C4-2B (cell line): ENCODE data around the gene KIF13A.

Experiments
- CTCF ChIP-seq: fragments of 450-650 bp; conservative IDR thresholded peaks from 2 replicates; pipeline ENCODE4 v1.5.1; 2017; ENCODE audit warnings: mild to moderate bottlenecking
- ZFX ChIP-seq: fragments of 450-650 bp; IDR thresholded peaks from 2 replicates; pipeline ENCODE4 v1.6.1; 2017

DNA sequence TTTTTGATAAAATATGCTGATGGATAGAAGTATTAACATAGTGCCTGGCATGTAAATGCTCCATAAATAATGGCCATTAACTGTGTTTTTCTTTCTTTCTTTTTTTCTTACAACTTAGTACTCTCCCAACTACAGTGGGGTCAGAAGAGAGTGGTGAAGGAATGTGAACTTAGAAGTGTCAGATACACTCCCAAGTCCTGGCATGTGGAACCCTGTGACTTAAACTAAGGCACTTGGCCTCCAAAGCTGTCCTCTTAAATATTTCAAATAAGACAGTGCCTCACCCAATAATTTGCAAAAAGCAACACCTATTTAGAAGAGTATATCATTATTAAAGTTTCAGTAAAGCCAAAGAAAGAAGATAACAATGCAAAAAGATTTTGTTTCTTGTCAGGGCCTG lies 151.7 kb downstream of the KIF13A start:
- TF ChIP-seq ZFX (no peak), CTCF (no peak)
